ENCODE results near the gene DUSP22. TPM values are rescaled to one million over a fixed set of nuclear protein-coding genes. Genes with fewer than 3 reads are reported as not detected.
"Not testable (repeated sequence)": the region's sequence is repeated elsewhere in the genome, so short reads cannot be mapped to it uniquely, and the experiment has no call there.

The DUSP22 gene
- total RNA-seq, 1 experiment from 2014 or later = 19.2 TPM

DNA sequence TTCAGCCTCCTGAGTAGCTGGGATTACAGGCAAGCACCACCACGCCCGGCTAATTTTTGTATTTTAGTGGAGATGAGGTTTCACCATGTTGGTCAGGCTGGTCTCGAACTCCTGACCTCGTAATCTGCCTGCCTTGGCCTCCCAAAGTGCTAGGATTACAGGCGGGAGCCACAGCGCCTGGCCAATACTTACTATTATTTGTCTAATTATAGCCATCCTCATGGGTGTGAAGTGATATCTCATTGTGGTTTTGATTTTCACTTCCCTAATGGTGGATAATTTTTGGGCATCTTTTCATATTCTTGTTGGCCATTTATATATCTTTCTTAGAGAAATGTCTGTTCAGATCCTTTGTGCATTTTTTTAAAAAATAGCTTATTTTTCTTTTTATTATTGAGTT is 44.2 kb upstream of the DUSP22 start:
- ATAC-seq; intact Hi-C loops (cut with micrococcal nuclease); H3K9me3 ChIP-seq (ENCODE audit: control insufficient read depth in 1 of 2, insufficient read depth in 1 of 2, low read depth in 1 of 2, low read length in 2 of 2); H3K36me3 ChIP-seq (ENCODE audit: control insufficient read depth in 1 of 2, insufficient read depth in 2 of 2, low read length in 2 of 2); H3K4me1 ChIP-seq (ENCODE audit: control insufficient read depth in 1 of 2, insufficient read depth in 2 of 2, low read length in 2 of 2); H3K4me3 ChIP-seq (replicated peaks in 1 of 2; ENCODE audit: low read depth in 1 of 2, low read length in 2 of 2); H3K79me2 ChIP-seq (ENCODE audit: insufficient read depth, low read length); H3K27ac ChIP-seq (ENCODE audit: low read depth, low read length); CTCF ChIA-PET; H3K4me2 ChIP-seq (ENCODE audit: low read length); H3K9me2 ChIP-seq (ENCODE audit: insufficient read depth); DNase-seq (ENCODE audit: low read depth, low spot score); RAD21 ChIA-PET (ENCODE audit: low non-redundant PET in 1 of 2, low total read pairs in 2 of 2, uncharacterized antibody in 2 of 2, unreplicated experiment in 2 of 2); POLR2A ChIA-PET; BruUV-seq (replicated peaks); H2AFZ ChIP-seq (ENCODE audit: low read depth, low read length, poor library complexity, severe bottlenecking); H3K9ac ChIP-seq (ENCODE audit: low read length); H3K27me3 ChIP-seq (ENCODE audit: insufficient read depth, low read length); H4K20me1 ChIP-seq (ENCODE audit: insufficient read depth): not testable (repeated sequence)

DNA sequence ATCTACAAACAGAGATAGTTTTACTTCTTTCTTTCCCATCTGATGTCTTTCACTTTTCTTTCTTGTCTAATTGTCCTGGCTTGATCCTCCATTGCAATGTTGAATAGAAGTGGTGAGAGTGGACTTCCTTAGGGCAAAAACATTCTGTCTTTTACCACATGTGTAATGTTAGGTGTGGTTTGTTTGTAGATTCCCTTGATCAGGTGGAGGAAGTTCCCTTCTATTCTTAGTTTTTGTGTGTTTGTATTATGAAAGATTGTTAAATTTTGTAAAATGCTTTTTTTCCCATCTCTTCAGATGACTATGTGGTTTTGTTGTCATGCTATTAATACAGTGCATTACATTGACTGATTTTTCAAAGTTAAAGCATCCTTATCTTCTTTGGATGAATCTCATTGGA is 41.6 kb upstream of the DUSP22 start:
- CTCF ChIA-PET = no interaction called here
- intact Hi-C loops (cut with micrococcal nuclease) = no loop called here
- POLR2A ChIA-PET = no interaction called here

DNA sequence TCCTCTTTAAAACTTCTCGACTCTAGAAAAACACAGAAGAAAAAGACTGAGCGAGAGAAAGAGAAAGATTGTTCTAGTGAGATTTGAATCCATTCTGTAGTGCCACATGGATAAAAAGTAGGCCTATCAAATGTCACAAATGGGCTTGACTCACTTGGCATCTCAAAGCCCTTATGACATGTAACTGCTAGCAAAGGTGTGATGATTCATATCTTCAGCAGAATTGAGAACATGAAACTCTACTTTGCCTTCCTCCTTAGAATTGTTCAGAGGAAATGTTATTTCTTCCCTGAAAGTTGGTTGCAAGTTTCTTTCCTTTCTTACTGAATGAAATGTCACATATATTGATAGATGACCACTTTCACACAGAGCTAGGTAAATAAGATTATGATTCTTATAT is 40.4 kb upstream of the DUSP22 start:
- no peak for ATAC-seq
- Histone ChIP-seq H3K4me2 (ENCODE audit: low read length) (no peak overlapping the region), H3K9me2 (ENCODE audit: insufficient read depth) (no peaks in the 10 kb centered on the region), H3K4me1 (ENCODE audit: control insufficient read depth in 1 of 2, insufficient read depth in 2 of 2, low read length in 2 of 2) (no peaks in the 10 kb centered on the region), H4K20me1 (ENCODE audit: insufficient read depth) (no peaks in the 10 kb centered on the region), H3K79me2 (ENCODE audit: insufficient read depth, low read length) (no peaks in the 10 kb centered on the region), H3K4me3 (replicated peaks in 1 of 2; ENCODE audit: low read depth in 1 of 2, low read length in 2 of 2) (no peak overlapping the region), H2AFZ (ENCODE audit: low read depth, low read length, poor library complexity, severe bottlenecking) (no peak overlapping the region), H3K9ac (ENCODE audit: low read length) (no peak overlapping the region), H3K9me3 (ENCODE audit: control insufficient read depth in 1 of 2, insufficient read depth in 1 of 2, low read depth in 1 of 2, low read length in 2 of 2) (no peaks in the 10 kb centered on the region), H3K27ac (ENCODE audit: low read depth, low read length) (no peak overlapping the region), H3K36me3 (ENCODE audit: control insufficient read depth in 1 of 2, insufficient read depth in 2 of 2, low read length in 2 of 2) (no peaks in the 10 kb centered on the region), H3K27me3 (ENCODE audit: insufficient read depth, low read length) (peaks cover 3% of the 10 kb centered on the region; the same call in 1 of the 2 replicates)
- RAD21 ChIA-PET (ENCODE audit: low non-redundant PET in 1 of 2, low total read pairs in 2 of 2, uncharacterized antibody in 2 of 2, unreplicated experiment in 2 of 2) = no interaction called here
- DNase-seq (ENCODE audit: low read depth, low spot score) = no peak
- no peak for TF ChIP-seq SP1 (IDR thresholded peaks at IDR 0.05; ENCODE audit: low read depth)
- no peak for TF ChIP-seq RAD21 (IDR thresholded peaks at IDR 0.05; ENCODE audit: low read depth)
- TF ChIP-seq ZFX (IDR thresholded peaks at IDR 0.05) = no peak
- no peak for TF ChIP-seq YY1 (IDR thresholded peaks at IDR 0.05; ENCODE audit: extremely low read depth, insufficient replicate concordance, low read depth, low read length)
- TF ChIP-seq SRF (IDR thresholded peaks at IDR 0.05; ENCODE audit: low read depth) = no peak
- TF ChIP-seq, protein P1, sequence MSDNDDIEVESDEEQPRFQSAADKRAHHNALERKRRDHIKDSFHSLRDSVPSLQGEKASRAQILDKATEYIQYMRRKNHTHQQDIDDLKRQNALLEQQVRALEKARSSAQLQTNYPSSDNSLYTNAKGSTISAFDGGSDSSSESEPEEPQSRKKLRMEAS (IDR thresholded peaks at IDR 0.05) = no peak
- TF ChIP-seq, protein P2, sequence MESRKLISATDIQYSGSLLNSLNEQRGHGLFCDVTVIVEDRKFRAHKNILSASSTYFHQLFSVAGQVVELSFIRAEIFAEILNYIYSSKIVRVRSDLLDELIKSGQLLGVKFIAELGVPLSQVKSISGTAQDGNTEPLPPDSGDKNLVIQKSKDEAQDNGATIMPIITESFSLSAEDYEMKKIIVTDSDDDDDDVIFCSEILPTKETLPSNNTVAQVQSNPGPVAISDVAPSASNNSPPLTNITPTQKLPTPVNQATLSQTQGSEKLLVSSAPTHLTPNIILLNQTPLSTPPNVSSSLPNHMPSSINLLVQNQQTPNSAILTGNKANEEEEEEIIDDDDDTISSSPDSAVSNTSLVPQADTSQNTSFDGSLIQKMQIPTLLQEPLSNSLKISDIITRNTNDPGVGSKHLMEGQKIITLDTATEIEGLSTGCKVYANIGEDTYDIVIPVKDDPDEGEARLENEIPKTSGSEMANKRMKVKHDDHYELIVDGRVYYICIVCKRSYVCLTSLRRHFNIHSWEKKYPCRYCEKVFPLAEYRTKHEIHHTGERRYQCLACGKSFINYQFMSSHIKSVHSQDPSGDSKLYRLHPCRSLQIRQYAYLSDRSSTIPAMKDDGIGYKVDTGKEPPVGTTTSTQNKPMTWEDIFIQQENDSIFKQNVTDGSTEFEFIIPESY (IDR thresholded peaks at IDR 0.05; ENCODE audit: extremely low read depth, insufficient replicate concordance, low read length) = no peak
- TF ChIP-seq, protein P3, sequence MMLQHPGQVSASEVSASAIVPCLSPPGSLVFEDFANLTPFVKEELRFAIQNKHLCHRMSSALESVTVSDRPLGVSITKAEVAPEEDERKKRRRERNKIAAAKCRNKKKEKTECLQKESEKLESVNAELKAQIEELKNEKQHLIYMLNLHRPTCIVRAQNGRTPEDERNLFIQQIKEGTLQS (IDR thresholded peaks at IDR 0.05) = no peak
- TF ChIP-seq ZNF274 (IDR thresholded peaks at IDR 0.05; ENCODE audit: low read depth, low read length) = no peak
- TF ChIP-seq CBX3 (IDR thresholded peaks at IDR 0.05; ENCODE audit: low read depth) = no peak
- TF ChIP-seq EGR1 (IDR thresholded peaks at IDR 0.05; ENCODE audit: low read depth) = no peak
- TF ChIP-seq SIN3A (IDR thresholded peaks at IDR 0.05; ENCODE audit: low read depth) = no peak
- intact Hi-C loops (cut with micrococcal nuclease) = no loop called here
- CTCF ChIA-PET = no interaction called here
- POLR2A ChIA-PET = no interaction called here
- BruUV-seq (replicated peaks) = no TSS peak

More for the DNA sequence above, 41.6 kb upstream of the DUSP22 start:
- Histone ChIP-seq H3K36me3 (ENCODE audit: control insufficient read depth in 1 of 2, insufficient read depth in 2 of 2, low read length in 2 of 2) (no peaks in the 10 kb centered on the region), H3K4me1 (ENCODE audit: control insufficient read depth in 1 of 2, insufficient read depth in 2 of 2, low read length in 2 of 2) (no peaks in the 10 kb centered on the region), H3K9me2 (ENCODE audit: insufficient read depth) (no peaks in the 10 kb centered on the region), H3K9ac (ENCODE audit: low read length) (no peak overlapping the region), H4K20me1 (ENCODE audit: insufficient read depth) (no peaks in the 10 kb centered on the region), H3K27ac (ENCODE audit: low read depth, low read length) (no peak overlapping the region), H3K79me2 (ENCODE audit: insufficient read depth, low read length) (no peaks in the 10 kb centered on the region), H3K27me3 (ENCODE audit: insufficient read depth, low read length) (peaks cover 3% of the 10 kb centered on the region; the same call in 1 of the 2 replicates), H3K9me3 (ENCODE audit: control insufficient read depth in 1 of 2, insufficient read depth in 1 of 2, low read depth in 1 of 2, low read length in 2 of 2) (no peaks in the 10 kb centered on the region), H3K4me2 (ENCODE audit: low read length) (no peak overlapping the region), H2AFZ (ENCODE audit: low read depth, low read length, poor library complexity, severe bottlenecking) (no peak overlapping the region), H3K4me3 (replicated peaks in 1 of 2; ENCODE audit: low read depth in 1 of 2, low read length in 2 of 2) (no peak overlapping the region)
- RAD21 ChIA-PET (ENCODE audit: low non-redundant PET in 1 of 2, low total read pairs in 2 of 2, uncharacterized antibody in 2 of 2, unreplicated experiment in 2 of 2) = no interaction called here
- no TSS peak for BruUV-seq (replicated peaks)
- DNase-seq (ENCODE audit: low read depth, low spot score) = no peak
- no peak for ATAC-seq
- no peak for TF ChIP-seq JUND (IDR thresholded peaks at IDR 0.05)
- TF ChIP-seq POLR2AphosphoS5 (IDR thresholded peaks at IDR 0.05; ENCODE audit: low read depth, low read length) = no peak
- no peak for TF ChIP-seq CEBPB (IDR thresholded peaks at IDR 0.05; ENCODE audit: low read depth)
- no peak for TF ChIP-seq ZFX (IDR thresholded peaks at IDR 0.05)
- no peak for TF ChIP-seq SP1 (IDR thresholded peaks at IDR 0.05; ENCODE audit: low read depth)
- no peak for TF ChIP-seq SRF (IDR thresholded peaks at IDR 0.05; ENCODE audit: low read depth)
